Ovary (tissue), 3 donors: ENCODE measurements around the gene ST3GAL3.

Experiments used
- EP300 ChIP-seq: sonication (generic); formaldehyde crosslinking; IDR thresholded peaks from one replicate; pipeline ENCODE4 v1.6.1; 2017; ENCODE audit warnings: antibody characterized with exemption
- POLR2A ChIP-seq: fragments of 450-650 bp; IDR thresholded peaks from one replicate; pipeline ENCODE4 v1.6.1; 2017; ENCODE audit warnings: antibody characterized with exemption, mild to moderate bottlenecking, moderate library complexity
- TF ChIP-seq, protein P1 (sequence below), 3 donors: fragments of 450-650 bp in 2 of 3; fragments of 200-600 bp in 1 of 3; IDR thresholded peaks; one replicate each; pipeline versions ENCODE4 v1.5.1 to v1.8.0; 2016 to 2022; ENCODE audit warnings: antibody characterized with exemption in 3 of 3, mild to moderate bottlenecking in 1 of 3
- donor health status: DM: no; HTN: no; CAD: no.

DNA sequence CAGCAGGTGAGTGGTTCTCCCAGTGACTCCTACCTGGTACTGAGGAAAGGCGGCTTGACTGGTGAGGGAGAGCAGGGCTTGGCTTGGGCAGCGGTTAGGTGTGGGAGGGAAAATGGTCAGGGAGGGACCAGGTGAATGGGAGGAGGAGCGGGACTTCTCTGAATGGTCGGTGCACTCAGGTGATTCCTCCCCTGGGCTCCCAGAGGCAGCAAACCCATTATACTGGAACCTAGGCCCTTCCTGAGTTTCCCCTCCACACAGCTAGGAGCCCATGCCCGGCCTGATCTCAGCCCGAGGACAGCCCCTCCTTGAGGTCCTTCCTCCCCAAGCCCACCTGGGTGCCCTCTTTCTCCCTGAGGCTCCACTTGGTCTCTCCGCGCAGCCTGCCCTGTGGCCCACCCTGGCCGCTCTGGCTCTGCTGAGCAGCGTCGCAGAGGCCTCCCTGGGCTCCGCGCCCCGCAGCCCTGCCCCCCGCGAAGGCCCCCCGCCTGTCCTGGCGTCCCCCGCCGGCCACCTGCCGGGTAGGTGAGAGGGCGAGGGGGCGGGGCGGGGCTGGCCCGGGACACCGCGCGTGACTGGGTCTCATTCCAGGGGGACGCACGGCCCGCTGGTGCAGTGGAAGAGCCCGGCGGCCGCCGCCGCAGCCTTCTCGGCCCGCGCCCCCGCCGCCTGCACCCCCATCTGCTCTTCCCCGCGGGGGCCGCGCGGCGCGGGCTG, 228.5 kb downstream of the ST3GAL3 start:
- TF ChIP-seq POLR2A (no peak), EP300 (no peak)
- TF ChIP-seq, protein P1, sequence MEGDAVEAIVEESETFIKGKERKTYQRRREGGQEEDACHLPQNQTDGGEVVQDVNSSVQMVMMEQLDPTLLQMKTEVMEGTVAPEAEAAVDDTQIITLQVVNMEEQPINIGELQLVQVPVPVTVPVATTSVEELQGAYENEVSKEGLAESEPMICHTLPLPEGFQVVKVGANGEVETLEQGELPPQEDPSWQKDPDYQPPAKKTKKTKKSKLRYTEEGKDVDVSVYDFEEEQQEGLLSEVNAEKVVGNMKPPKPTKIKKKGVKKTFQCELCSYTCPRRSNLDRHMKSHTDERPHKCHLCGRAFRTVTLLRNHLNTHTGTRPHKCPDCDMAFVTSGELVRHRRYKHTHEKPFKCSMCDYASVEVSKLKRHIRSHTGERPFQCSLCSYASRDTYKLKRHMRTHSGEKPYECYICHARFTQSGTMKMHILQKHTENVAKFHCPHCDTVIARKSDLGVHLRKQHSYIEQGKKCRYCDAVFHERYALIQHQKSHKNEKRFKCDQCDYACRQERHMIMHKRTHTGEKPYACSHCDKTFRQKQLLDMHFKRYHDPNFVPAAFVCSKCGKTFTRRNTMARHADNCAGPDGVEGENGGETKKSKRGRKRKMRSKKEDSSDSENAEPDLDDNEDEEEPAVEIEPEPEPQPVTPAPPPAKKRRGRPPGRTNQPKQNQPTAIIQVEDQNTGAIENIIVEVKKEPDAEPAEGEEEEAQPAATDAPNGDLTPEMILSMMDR (IDR thresholded peaks at IDR 0.05), result no peak
